C4-2B (cell line): ENCODE measurements around the gene LRP4.

Source experiments
- CTCF ChIP-seq: fragments of 450-650 bp; conservative IDR thresholded peaks from 2 replicates; pipeline ENCODE4 v1.5.1; 2017; ENCODE audit warnings: mild to moderate bottlenecking
- ZFX ChIP-seq: fragments of 450-650 bp; IDR thresholded peaks from 2 replicates; pipeline ENCODE4 v1.6.1; 2017

GRCh38 chr11:46892838-46893237, 25.5 kb downstream of the LRP4 start:
- TF ChIP-seq CTCF (no peak), ZFX (no peak)
